GM10248 (cell line): ENCODE data around the gene ROBO1.

Experiments used
- CTCF ChIA-PET: fragments of 300-600 bp; sonication (Branson Sonifier 250); formaldehyde crosslinking; extraction: SDS; loops from one replicate; lab custom pipeline; 2021; ENCODE audit warnings: antibody characterized with exemption; lab: Yijun Ruan, JAX
- POLR2A ChIA-PET: fragments of 350-650 bp; sonication (Branson Sonifier 250); formaldehyde crosslinking; extraction: SDS; loops from one replicate; lab custom pipeline; 2020; ENCODE audit warnings: antibody characterized with exemption; lab: Yijun Ruan, JAX
- DNase-seq: peaks from one replicate; pipeline ENCODE4 v3.0.0; 2012; ENCODE audit errors: extremely low spot score
- TF ChIP-seq, protein P1 (sequence below): IDR thresholded peaks from 2 replicates; pipeline ENCODE4 v1.5.1; 2012; ENCODE audit warnings: mild to moderate bottlenecking, low read depth; ENCODE audit errors: extremely low read depth, missing control alignments, control extremely low read depth

Gene ROBO1

DNA sequence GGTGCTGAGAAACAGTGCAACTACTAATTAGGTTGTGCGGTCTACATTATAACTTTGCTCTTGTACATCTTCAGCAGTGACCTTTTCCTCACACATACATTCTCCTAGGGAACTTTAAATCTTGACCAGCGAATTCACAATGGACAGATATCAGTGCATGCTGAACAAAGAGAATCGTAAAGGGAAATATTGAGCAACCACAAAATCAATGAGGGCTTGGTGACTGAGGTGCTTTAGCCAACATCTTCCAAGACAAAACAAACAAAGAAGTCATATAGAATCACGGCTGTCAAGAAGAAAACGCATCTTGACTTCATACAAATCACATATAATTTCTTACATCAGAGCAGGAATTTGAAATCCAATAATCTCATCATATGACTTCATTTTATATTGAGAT lies 1022.0 kb downstream of the ROBO1 start:
- no peak for DNase-seq
- ChIA-PET CTCF (no interaction called here), POLR2A (no interaction called here)
- TF ChIP-seq, protein P1, sequence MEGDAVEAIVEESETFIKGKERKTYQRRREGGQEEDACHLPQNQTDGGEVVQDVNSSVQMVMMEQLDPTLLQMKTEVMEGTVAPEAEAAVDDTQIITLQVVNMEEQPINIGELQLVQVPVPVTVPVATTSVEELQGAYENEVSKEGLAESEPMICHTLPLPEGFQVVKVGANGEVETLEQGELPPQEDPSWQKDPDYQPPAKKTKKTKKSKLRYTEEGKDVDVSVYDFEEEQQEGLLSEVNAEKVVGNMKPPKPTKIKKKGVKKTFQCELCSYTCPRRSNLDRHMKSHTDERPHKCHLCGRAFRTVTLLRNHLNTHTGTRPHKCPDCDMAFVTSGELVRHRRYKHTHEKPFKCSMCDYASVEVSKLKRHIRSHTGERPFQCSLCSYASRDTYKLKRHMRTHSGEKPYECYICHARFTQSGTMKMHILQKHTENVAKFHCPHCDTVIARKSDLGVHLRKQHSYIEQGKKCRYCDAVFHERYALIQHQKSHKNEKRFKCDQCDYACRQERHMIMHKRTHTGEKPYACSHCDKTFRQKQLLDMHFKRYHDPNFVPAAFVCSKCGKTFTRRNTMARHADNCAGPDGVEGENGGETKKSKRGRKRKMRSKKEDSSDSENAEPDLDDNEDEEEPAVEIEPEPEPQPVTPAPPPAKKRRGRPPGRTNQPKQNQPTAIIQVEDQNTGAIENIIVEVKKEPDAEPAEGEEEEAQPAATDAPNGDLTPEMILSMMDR: no peak

DNA sequence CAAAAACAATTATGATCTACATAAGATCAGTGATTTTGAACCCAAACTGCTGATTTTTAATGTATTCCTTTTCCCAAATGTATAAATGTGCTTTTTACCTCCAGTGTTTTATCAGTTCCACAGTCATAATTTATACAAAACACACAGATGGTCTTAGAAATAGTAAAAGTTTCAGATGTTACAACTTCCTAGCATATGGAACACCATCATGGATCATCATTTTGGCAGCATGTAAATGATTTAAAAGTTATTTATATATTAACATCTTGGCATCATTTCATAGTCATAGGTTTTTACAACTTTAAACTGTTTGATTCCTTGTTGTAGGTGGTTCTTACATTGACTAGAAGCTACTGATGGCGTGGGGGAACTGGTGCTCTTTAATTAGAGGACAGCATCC lies 1025.3 kb downstream of the ROBO1 start:
- CTCF ChIA-PET: no interaction called here
- DNase-seq: no peak
- POLR2A ChIA-PET: no interaction called here
- TF ChIP-seq, protein P1: no peak

DNA sequence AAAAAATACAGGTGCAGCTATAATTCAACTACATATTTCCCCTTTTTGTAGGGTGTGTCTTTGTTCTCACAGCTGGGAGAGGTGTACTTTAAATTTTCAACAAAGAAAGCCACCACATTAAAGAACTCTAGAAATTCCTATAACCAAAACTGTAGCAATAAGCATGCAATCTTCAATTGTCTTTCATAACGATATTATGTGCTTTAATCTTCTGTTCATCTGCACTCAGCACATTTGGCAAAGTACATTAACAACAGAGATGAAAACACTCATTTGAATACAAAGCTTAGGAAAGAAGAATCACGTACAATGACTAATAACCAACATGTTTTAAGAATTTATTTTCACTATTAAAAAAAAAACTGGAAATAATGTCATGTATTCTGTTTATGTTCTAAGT lies 1025.8 kb downstream of the ROBO1 start:
- no peak for DNase-seq
- TF ChIP-seq, protein P1: no peak
- ChIA-PET POLR2A (no interaction called here), CTCF (no interaction called here)

DNA sequence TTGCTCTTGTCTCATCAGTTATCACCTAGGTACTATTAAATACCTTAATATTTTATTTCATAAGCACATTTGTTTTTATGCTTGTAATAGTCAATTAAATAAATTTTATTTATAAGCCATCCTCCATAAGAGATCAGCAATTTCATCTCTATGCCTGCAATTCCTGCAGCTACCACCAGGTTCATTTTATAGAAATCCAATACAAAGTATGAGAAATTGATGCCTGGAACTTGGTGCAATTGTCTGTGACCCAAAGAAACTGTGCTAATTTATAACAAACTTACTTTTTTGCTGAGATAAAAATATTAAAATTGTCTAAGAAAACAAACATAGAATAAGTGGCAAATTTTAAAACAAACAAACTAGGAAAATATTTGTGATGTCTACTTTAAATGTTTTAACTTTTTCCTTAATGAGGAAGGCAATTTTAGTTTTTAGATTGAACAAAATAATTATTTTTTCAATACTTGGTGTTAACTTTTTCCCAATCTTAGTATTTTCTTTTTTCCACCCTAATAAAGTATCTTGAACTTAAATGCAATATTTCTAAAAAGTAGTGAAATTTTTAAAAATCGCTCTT lies 1026.6 kb downstream of the ROBO1 start:
- ChIA-PET CTCF (interaction anchor here (1.5 kb wide), 1 partner anchor 11 kb away, joined by 5 read pairs; no protein-coding TSS in a partner anchor), POLR2A (no interaction called here)
- TF ChIP-seq, protein P1: no peak
- DNase-seq: no peak

DNA sequence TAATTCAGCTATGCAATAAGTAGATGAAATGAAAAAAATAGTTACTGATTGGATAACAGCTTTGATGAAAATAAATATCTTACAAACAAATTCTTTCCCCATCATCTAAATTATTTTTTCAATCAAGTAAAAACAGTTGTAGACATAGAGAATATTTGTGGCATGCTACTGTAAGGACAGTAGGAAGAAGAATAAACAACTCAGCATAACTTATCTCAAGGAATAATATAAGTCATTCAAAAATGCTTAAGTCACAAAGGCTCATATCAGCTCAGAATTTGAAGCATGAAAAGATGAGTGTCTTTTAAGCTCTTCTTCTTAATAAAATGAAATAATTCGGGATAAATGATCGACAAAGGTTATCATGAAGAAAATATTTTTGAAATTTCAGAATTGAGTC lies 1029.0 kb downstream of the ROBO1 start:
- CTCF ChIA-PET: no interaction called here
- TF ChIP-seq, protein P1: no peak
- DNase-seq: no peak
- POLR2A ChIA-PET: no interaction called here

DNA sequence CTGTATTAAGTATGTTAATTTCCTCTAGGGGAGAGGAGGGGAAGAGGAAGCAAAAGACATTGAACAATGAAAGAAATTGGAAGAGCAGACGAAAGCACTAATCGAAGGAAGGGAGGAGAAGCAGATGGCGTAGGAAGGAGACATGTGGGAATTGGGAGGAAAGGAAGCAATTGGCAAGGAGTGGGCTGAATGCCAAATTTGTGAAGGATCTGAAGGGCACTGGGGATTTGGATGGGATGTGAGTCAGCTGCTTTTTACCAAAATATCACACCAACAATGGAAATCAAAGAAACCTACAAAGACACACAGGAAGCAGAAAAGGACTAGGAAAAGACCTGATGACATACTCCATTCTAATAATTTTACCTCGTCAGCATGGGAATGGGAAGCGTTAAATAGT lies 1029.8 kb downstream of the ROBO1 start:
- ChIA-PET CTCF (interaction anchor here (0.7 to 0.9 kb wide), 2 partner anchors 9 to 10 kb away, joined by 3 read pairs; no protein-coding TSS in a partner anchor), POLR2A (no interaction called here)
- TF ChIP-seq, protein P1: no peak
- no peak for DNase-seq

DNA sequence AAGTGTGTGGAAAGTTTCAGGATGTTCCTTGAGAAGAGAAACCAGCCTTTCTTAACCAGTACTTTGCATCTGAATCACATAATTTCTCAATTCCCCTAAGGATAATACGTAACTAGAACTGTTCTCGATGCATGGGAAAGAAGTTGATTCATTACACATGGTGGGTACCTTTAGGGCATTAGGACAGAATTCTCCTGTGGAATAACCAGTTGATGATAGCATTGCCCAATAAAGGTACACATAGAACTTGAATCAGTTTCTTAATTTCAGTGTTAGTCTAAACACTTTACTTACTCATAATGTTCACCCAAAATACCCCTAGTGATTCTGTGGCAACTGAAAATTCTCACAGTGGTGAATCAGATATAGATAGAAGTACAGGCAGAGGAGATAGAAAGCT lies 1030.9 kb downstream of the ROBO1 start:
- CTCF ChIA-PET: no interaction called here
- no peak for DNase-seq
- POLR2A ChIA-PET: no interaction called here
- TF ChIP-seq, protein P1: no peak
